Liver (tissue), 9 donors: ENCODE measurements around the gene MAP2K6. TPM values are rescaled to one million over a fixed set of nuclear protein-coding genes. Genes with fewer than 3 reads are reported as not detected.

Source experiments
- DNase-seq: peaks from one replicate; pipeline ENCODE4 v3.0.0-alpha.2; 2017; ENCODE audit warnings: low spot score
- H3K27ac ChIP-seq, 2 donors: one replicate each; pipeline ENCODE4 v1.7.0; 2013; ENCODE audit warnings: inconsistent platforms in 2 of 2, low read length in 2 of 2, control low read depth in 1 of 2, low read depth in 1 of 2, mild to moderate bottlenecking in 1 of 2
- H3K27me3 ChIP-seq, 4 donors: one replicate each; pipeline versions ENCODE4 v1.6.1 to v1.7.0; 2013; ENCODE audit warnings: low read length in 3 of 4, inconsistent platforms in 1 of 4, mild to moderate bottlenecking in 1 of 4, moderate library complexity in 1 of 4; ENCODE audit not compliant: control insufficient read depth in 4 of 4, insufficient read depth in 4 of 4
- H3K36me3 ChIP-seq, 4 donors: one replicate each; pipeline versions ENCODE4 v1.6.1 to v1.7.0; 2013; ENCODE audit warnings: low read length in 3 of 4, mild to moderate bottlenecking in 3 of 4, low read depth in 1 of 4, moderate library complexity in 1 of 4; ENCODE audit not compliant: control insufficient read depth in 4 of 4, insufficient read depth in 3 of 4
- H3K4me1 ChIP-seq, 4 donors: one replicate each; pipeline versions ENCODE4 v1.6.1 to v1.7.0; 2013; ENCODE audit warnings: low read length in 3 of 4, mild to moderate bottlenecking in 3 of 4, moderate library complexity in 1 of 4; ENCODE audit not compliant: control insufficient read depth in 4 of 4, insufficient read depth in 4 of 4
- H3K4me3 ChIP-seq, 3 donors: one replicate each; pipeline versions ENCODE4 v1.6.1 to v1.7.0; 2013; ENCODE audit warnings: low read length in 3 of 3, control low read depth in 1 of 3, low read depth in 1 of 3, mild to moderate bottlenecking in 1 of 3
- H3K9ac ChIP-seq, 2 donors: one replicate each; pipeline ENCODE4 v1.7.0; 2013; ENCODE audit warnings: low read length in 2 of 2, mild to moderate bottlenecking in 2 of 2, moderate library complexity in 2 of 2, control low read depth in 1 of 2, low read depth in 1 of 2
- H3K9me3 ChIP-seq, 4 donors: one replicate each; pipeline versions ENCODE4 v1.6.1 to v1.7.0; 2013; ENCODE audit warnings: low read length in 3 of 4; ENCODE audit not compliant: control insufficient read depth in 4 of 4
- CTCF ChIP-seq: fragments of 150-350 bp; IDR thresholded peaks from 2 replicates; pipeline ENCODE4 v1.5.1; 2017; ENCODE audit warnings: improper control_type of control experiment, low read depth, low read length; ENCODE audit not compliant: missing input control
- EGR1 ChIP-seq, 2 donors: IDR thresholded peaks; 2 replicates each; pipeline ENCODE4 v1.6.1; 2016 to 2018; ENCODE audit warnings: antibody characterized with exemption in 2 of 2, low read depth in 2 of 2
- FOXA1 ChIP-seq: IDR thresholded peaks from 2 replicates; pipeline ENCODE4 v1.6.1; 2016; ENCODE audit warnings: antibody characterized with exemption
- FOXA2 ChIP-seq: IDR thresholded peaks from 2 replicates; pipeline ENCODE4 v1.6.1; 2016; ENCODE audit warnings: antibody characterized with exemption
- GABPA ChIP-seq, 2 donors: IDR thresholded peaks in 1 of 2; conservative IDR thresholded peaks in 1 of 2; 2 replicates each; pipeline ENCODE4 v1.6.1; 2016; ENCODE audit warnings: antibody characterized with exemption in 2 of 2, mild to moderate bottlenecking in 1 of 2, moderate library complexity in 1 of 2
- HNF4A ChIP-seq, 2 donors: conservative IDR thresholded peaks; 2 replicates each; pipeline ENCODE4 v1.6.1; 2016; ENCODE audit warnings: antibody characterized with exemption in 2 of 2, mild to moderate bottlenecking in 2 of 2
- HNF4G ChIP-seq: IDR thresholded peaks from 2 replicates; pipeline ENCODE4 v1.6.1; 2016; ENCODE audit warnings: antibody characterized with exemption
- JUND ChIP-seq, 2 donors: IDR thresholded peaks; 2 replicates each; pipeline ENCODE4 v1.6.1; 2016; ENCODE audit warnings: antibody characterized with exemption in 2 of 2
- MAX ChIP-seq: IDR thresholded peaks from 2 replicates; pipeline ENCODE4 v1.6.1; 2016; ENCODE audit warnings: antibody characterized with exemption
- NR2F2 ChIP-seq: IDR thresholded peaks from 2 replicates; pipeline ENCODE4 v1.6.1; 2016; ENCODE audit warnings: antibody characterized with exemption
- RAD21 ChIP-seq, 2 donors: IDR thresholded peaks; 2 replicates each; pipeline ENCODE4 v1.6.1; 2016; ENCODE audit warnings: antibody characterized with exemption in 2 of 2, mild to moderate bottlenecking in 2 of 2
- RXRA ChIP-seq, 2 donors: IDR thresholded peaks; 2 replicates each; pipeline ENCODE4 v1.6.1; 2017 to 2018; ENCODE audit warnings: antibody characterized with exemption in 2 of 2, mild to moderate bottlenecking in 1 of 2
- SP1 ChIP-seq: IDR thresholded peaks from 2 replicates; pipeline ENCODE4 v1.6.1; 2018; ENCODE audit warnings: antibody characterized with exemption, mild to moderate bottlenecking
- TAF1 ChIP-seq: conservative IDR thresholded peaks from 2 replicates; pipeline ENCODE4 v1.6.1; 2016; ENCODE audit warnings: antibody characterized with exemption, mild to moderate bottlenecking
- YY1 ChIP-seq: IDR thresholded peaks from 2 replicates; pipeline ENCODE4 v1.6.1; 2016; ENCODE audit warnings: antibody characterized with exemption, mild to moderate bottlenecking
- WGBS: extraction: QIAGEN DNeasy Blood & Tissue Kit; methylation state at CpG from one replicate; pipeline ENCODE4 v1.1.7; 2013; 5-methylcytosine and 5-hydroxymethylcytosine counted together
- polyA plus RNA-seq, 2 donors: library from polyadenylated mRNA; stranded (reverse) in 1 of 2; unstranded in 1 of 2; fragments of 200-250 nt in 1 of 2; fragments of >200 nt in 1 of 2; fragmentation: Nextera tagmentation in 1 of 2; extraction: Ambion mirVana in 1 of 2; gene quantifications; one replicate each; pipeline versions ENCODE4 v1.2.1 to v1.2.3, GENCODE V29; 2013 to 2015
- total RNA-seq, 2 donors: library from RNA; depleted of rRNA; stranded (reverse); fragments of >200 nt; gene quantifications; one replicate each; pipeline ENCODE4 v1.2.3, GENCODE V29; 2014
- TF ChIP-seq, protein P1 (sequence below): IDR thresholded peaks from 2 replicates; pipeline ENCODE4 v1.6.1; 2016; ENCODE audit warnings: antibody characterized with exemption
- TF ChIP-seq, protein P2 (sequence below): IDR thresholded peaks from 2 replicates; pipeline ENCODE4 v1.6.1; 2016; ENCODE audit warnings: antibody characterized with exemption
- TF ChIP-seq, protein P3 (sequence below): IDR thresholded peaks from 2 replicates; pipeline ENCODE4 v1.6.1; 2016; ENCODE audit warnings: antibody characterized with exemption, mild to moderate bottlenecking
- donor health status: healthy.
- donor health status: healthy.
- donor health status: healthy.
- donor health status: healthy.
- donor health status: healthy.

MAP2K6 gene
- total and polyA plus RNA-seq, 4 donors, result 0.31 to 5.4 (median 2.6) TPM

- TF ChIP-seq FOXA2, result no peak
- TF ChIP-seq, protein P1, sequence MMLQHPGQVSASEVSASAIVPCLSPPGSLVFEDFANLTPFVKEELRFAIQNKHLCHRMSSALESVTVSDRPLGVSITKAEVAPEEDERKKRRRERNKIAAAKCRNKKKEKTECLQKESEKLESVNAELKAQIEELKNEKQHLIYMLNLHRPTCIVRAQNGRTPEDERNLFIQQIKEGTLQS, result no peak
- no peak for TF ChIP-seq MAX
These were observed 48.4 kb downstream of the MAP2K6 start (continued) for GRCh38 chr17:69462882-69463281.

DNA sequence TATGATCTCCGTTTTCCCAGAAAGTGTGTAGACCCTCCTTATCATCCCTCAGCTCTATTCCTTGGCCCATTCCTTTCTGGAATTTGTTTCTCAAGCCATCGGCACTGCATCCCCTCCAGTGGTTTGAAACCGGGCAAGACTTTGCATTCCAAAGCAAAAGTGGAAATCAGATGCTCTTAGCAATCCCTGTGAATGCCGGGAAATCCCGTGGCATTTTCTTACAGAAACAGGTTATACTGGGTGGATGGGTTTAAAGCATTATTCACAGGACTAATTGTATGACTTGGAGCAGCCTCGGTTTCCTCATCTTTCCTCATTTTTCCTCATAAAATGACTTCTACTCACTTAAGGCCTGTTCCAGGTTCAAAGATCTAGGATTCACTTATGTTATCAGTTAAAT lies 52.0 kb downstream of the MAP2K6 start:
- no peaks in the 10 kb centered on the region for H3K4me1 ChIP-seq
- no peaks in the 10 kb centered on the region for H3K27me3 ChIP-seq
- H3K9ac ChIP-seq, result no peak overlapping the region
- no peak overlapping the region for H3K4me3 ChIP-seq
- H3K27ac ChIP-seq, result no peak overlapping the region
- TF ChIP-seq YY1, result no peak
- TF ChIP-seq, protein P1, result no peak
- no peak for TF ChIP-seq GABPA (IDR thresholded peaks at IDR 0.05 in 1 of 2, conservative IDR thresholded peaks at IDR 0.05 in 1 of 2)
- TF ChIP-seq RXRA (IDR thresholded peaks at IDR 0.05), result no peak
- no peak for TF ChIP-seq SP1
- TF ChIP-seq, protein P2, sequence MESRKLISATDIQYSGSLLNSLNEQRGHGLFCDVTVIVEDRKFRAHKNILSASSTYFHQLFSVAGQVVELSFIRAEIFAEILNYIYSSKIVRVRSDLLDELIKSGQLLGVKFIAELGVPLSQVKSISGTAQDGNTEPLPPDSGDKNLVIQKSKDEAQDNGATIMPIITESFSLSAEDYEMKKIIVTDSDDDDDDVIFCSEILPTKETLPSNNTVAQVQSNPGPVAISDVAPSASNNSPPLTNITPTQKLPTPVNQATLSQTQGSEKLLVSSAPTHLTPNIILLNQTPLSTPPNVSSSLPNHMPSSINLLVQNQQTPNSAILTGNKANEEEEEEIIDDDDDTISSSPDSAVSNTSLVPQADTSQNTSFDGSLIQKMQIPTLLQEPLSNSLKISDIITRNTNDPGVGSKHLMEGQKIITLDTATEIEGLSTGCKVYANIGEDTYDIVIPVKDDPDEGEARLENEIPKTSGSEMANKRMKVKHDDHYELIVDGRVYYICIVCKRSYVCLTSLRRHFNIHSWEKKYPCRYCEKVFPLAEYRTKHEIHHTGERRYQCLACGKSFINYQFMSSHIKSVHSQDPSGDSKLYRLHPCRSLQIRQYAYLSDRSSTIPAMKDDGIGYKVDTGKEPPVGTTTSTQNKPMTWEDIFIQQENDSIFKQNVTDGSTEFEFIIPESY, result no peak
- TF ChIP-seq HNF4G, result no peak
- WGBS, result 91% methylated on average over 6 of the region's 6 CpGs
- H3K36me3 ChIP-seq, result no peaks in the 10 kb centered on the region
- no peak for DNase-seq
- no peaks in the 10 kb centered on the region for H3K9me3 ChIP-seq

DNA sequence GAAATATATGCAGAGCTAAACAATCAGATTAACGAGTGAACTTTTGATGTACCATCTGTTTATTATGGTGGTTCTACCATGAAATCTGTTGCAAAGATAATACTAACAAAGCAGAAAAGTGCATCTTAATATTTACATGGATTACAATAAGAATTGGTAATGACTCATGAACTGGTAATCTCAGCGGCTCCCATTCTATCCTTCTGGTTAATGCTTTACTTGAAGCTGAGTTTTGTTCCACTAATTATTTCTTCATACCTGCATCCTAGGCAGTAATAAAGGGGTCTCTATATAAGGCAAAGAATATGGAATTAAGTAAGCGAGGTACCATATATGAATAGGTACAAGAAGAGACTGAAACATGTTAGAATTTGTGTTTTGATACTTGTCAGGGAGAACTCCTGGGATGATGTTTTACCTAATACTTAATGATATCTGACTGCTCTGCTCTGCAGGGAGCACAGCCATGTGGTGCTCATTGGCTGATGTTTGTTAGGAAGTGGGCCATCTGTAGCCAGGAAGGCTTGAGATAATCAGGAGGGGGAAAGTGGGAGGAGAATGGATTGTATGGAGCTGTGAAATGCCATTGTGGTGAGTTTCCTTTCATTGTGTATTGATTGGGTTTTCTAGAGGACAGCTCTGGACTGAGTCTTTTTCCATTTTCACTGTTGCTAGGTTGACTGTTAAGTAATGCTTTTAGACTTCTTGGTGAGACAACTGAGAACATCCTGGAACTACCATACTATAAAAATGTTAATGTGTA lies 52.6 kb downstream of the MAP2K6 start:
- Histone ChIP-seq H3K9ac (no peak overlapping the region), H3K27ac (no peak overlapping the region), H3K4me1 (no peaks in the 10 kb centered on the region), H3K36me3 (no peaks in the 10 kb centered on the region), H3K27me3 (no peaks in the 10 kb centered on the region), H3K4me3 (no peak overlapping the region), H3K9me3 (no peaks in the 10 kb centered on the region)
- TF ChIP-seq, protein P3, sequence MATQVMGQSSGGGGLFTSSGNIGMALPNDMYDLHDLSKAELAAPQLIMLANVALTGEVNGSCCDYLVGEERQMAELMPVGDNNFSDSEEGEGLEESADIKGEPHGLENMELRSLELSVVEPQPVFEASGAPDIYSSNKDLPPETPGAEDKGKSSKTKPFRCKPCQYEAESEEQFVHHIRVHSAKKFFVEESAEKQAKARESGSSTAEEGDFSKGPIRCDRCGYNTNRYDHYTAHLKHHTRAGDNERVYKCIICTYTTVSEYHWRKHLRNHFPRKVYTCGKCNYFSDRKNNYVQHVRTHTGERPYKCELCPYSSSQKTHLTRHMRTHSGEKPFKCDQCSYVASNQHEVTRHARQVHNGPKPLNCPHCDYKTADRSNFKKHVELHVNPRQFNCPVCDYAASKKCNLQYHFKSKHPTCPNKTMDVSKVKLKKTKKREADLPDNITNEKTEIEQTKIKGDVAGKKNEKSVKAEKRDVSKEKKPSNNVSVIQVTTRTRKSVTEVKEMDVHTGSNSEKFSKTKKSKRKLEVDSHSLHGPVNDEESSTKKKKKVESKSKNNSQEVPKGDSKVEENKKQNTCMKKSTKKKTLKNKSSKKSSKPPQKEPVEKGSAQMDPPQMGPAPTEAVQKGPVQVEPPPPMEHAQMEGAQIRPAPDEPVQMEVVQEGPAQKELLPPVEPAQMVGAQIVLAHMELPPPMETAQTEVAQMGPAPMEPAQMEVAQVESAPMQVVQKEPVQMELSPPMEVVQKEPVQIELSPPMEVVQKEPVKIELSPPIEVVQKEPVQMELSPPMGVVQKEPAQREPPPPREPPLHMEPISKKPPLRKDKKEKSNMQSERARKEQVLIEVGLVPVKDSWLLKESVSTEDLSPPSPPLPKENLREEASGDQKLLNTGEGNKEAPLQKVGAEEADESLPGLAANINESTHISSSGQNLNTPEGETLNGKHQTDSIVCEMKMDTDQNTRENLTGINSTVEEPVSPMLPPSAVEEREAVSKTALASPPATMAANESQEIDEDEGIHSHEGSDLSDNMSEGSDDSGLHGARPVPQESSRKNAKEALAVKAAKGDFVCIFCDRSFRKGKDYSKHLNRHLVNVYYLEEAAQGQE, result no peak
- no peak for TF ChIP-seq HNF4A (conservative IDR thresholded peaks at IDR 0.05)
- TF ChIP-seq YY1, result no peak
- no peak for TF ChIP-seq RAD21 (IDR thresholded peaks at IDR 0.05)
- TF ChIP-seq, protein P1, result no peak
- TF ChIP-seq TAF1, result no peak
- TF ChIP-seq MAX, result no peak
- no peak for TF ChIP-seq RXRA (IDR thresholded peaks at IDR 0.05)
- TF ChIP-seq FOXA2, result no peak
- TF ChIP-seq, protein P2, result no peak
- TF ChIP-seq CTCF, result no peak
- TF ChIP-seq JUND (IDR thresholded peaks at IDR 0.05), result no peak
- TF ChIP-seq NR2F2, result no peak
- no peak for TF ChIP-seq SP1
- no peak for TF ChIP-seq GABPA (IDR thresholded peaks at IDR 0.05 in 1 of 2, conservative IDR thresholded peaks at IDR 0.05 in 1 of 2)
- TF ChIP-seq EGR1 (IDR thresholded peaks at IDR 0.05; ENCODE audit: low read depth in 2 of 2), result no peak
- TF ChIP-seq FOXA1, result no peak
- DNase-seq, result no peak
- 87% methylated on average over 3 of the region's 3 CpGs for WGBS
